Common myeloid progenitor, CD34-positive (primary cell): Measurements from ENCODE around the gene PRDM15.

Experiments used
- CTCF ChIA-PET: fragments of 350-600 bp; sonication (Branson Sonifier 250); formaldehyde crosslinking; loops from one replicate; lab custom pipeline; 2021; ENCODE audit warnings: antibody characterized with exemption; lab: Charles Lee
- POLR2A ChIA-PET: fragments of 350-600 bp; sonication (Branson Sonifier 250); formaldehyde crosslinking; loops from one replicate; lab custom pipeline; 2021; ENCODE audit warnings: antibody characterized with exemption; lab: Charles Lee
- DNase-seq, 3 donors: peaks; one replicate each; pipeline versions ENCODE4 v3.0.0 to v3.0.0-alpha.2; 2013
- H3K27ac ChIP-seq, 2 experiments: 1 replicate in 1 of 2; 2 replicates in 1 of 2; pipeline ENCODE4 v1.7.0; 2013; ENCODE audit warnings: inconsistent platforms in 2 of 2, low read length in 2 of 2, mild to moderate bottlenecking in 2 of 2, low read depth in 1 of 2, moderate library complexity in 1 of 2; ENCODE audit not compliant: severe bottlenecking in 2 of 2, insufficient read depth in 1 of 2, poor library complexity in 1 of 2
- H3K27me3 ChIP-seq, 5 experiments: replicated peaks in 2 of 5; 1 replicate in 3 of 5; 2 replicates in 2 of 5; pipeline versions ENCODE4 v1.6.1 to v1.7.0; 2013; ENCODE audit warnings: low read length in 4 of 5, mild to moderate bottlenecking in 2 of 5, moderate library complexity in 2 of 5, inconsistent platforms in 1 of 5; ENCODE audit not compliant: insufficient read depth in 5 of 5, control insufficient read depth in 4 of 5
- H3K36me3 ChIP-seq, 4 experiments: 1 replicate in 2 of 4; 2 replicates in 2 of 4; pipeline versions ENCODE4 v1.6.1 to v1.7.0; 2013; ENCODE audit warnings: low read length in 3 of 4, control low read depth in 1 of 4, mild to moderate bottlenecking in 1 of 4; ENCODE audit not compliant: control insufficient read depth in 4 of 4, insufficient read depth in 4 of 4
- H3K4me1 ChIP-seq, 4 experiments: 1 replicate in 3 of 4; 2 replicates in 1 of 4; pipeline versions ENCODE4 v1.6.1 to v1.7.1; 2013; ENCODE audit warnings: low read length in 3 of 4, mild to moderate bottlenecking in 3 of 4, control low read depth in 1 of 4, inconsistent platforms in 1 of 4, moderate library complexity in 1 of 4; ENCODE audit not compliant: control insufficient read depth in 4 of 4, insufficient read depth in 4 of 4; ENCODE audit errors: control extremely low read depth in 1 of 4
- H3K4me3 ChIP-seq, 7 experiments: 1 replicate in 4 of 7; 2 replicates in 3 of 7; pipeline versions ENCODE4 v1.5.1 to v1.7.0; 2013; ENCODE audit warnings: mild to moderate bottlenecking in 7 of 7, low read length in 6 of 7, moderate library complexity in 6 of 7, inconsistent platforms in 2 of 7, low read depth in 2 of 7, control low read depth in 1 of 7; ENCODE audit not compliant: insufficient read depth in 4 of 7, control insufficient read depth in 1 of 7; ENCODE audit errors: extremely low read depth in 1 of 7
- H3K9me3 ChIP-seq, 5 experiments: 1 replicate in 4 of 5; 2 replicates in 1 of 5; pipeline versions ENCODE4 v1.6.1 to v1.7.1; 2013; ENCODE audit warnings: low read length in 4 of 5, mild to moderate bottlenecking in 2 of 5, inconsistent platforms in 1 of 5, low read depth in 1 of 5, moderate library complexity in 1 of 5; ENCODE audit not compliant: control insufficient read depth in 4 of 5, insufficient read depth in 2 of 5; ENCODE audit errors: control extremely low read depth in 1 of 5
- WGBS: methylation state at CpG from one replicate; pipeline ENCODE4 v1.1.5; 2013; ENCODE audit not compliant: insufficient coverage; 5-methylcytosine and 5-hydroxymethylcytosine counted together

The PRDM15 gene

DNA sequence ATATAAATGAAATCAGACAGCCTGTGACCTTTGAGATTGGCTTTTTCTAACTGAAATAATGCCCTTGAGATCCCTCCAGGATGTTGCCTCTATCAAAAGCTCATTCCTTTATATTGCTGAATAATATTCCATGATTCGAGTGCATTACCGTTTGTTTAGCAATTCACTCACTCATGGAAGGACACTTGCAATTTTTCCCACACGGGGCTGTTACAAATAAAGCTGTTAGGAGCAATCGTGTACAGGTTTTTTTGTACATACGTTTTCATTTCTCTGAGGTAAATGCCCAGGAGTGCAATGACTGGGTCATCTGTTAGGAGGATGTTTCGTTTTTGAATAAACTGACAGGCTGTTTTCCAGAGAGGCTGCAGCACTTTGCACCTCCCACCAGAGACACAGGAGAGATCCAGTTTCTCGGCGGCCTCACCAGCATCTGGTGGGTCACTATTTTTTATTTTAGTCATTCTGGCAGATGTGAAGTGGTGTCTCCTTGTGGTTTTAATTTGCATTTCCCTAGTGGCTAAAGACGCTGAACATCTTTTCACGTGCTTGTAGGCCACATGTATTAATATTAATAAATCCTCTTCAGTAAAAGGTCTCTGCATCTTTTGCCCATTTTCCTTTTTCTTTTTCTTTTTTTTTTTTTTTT lies 11.0 kb downstream of the PRDM15 start:
- CTCF ChIA-PET = interaction anchor here (1.3 to 1.6 kb wide), 2 partner anchors 41 to 52 kb away, joined by 3 to 4 read pairs; no protein-coding TSS in a partner anchor
- POLR2A ChIA-PET = no interaction called here
- no peak overlapping the region for H3K27ac ChIP-seq
- DNase-seq = no peak
- 98% methylated on average over 6 of the region's 10 CpGs for WGBS
- peaks cover 0 to 16% (median 4%) of the 10 kb centered on the region in 4 experiments for H3K4me1 ChIP-seq
- H3K27me3 ChIP-seq = no peaks in the 10 kb centered on the region
- H3K4me3 ChIP-seq = no peak overlapping the region
- H3K9me3 ChIP-seq = no peaks in the 10 kb centered on the region
- peaks cover 0 to 6% (median 3%) of the 10 kb centered on the region in 4 experiments for H3K36me3 ChIP-seq

- no peak overlapping the region for H3K4me3 ChIP-seq
- CTCF ChIA-PET = interaction anchor here (1.3 to 1.6 kb wide), 3 partner anchors 11 to 51 kb away, joined by 3 to 5 read pairs (median 4); no protein-coding TSS in a partner anchor
- no peak for DNase-seq
- H3K9me3 ChIP-seq = no peaks in the 10 kb centered on the region
- no peaks in the 10 kb centered on the region for H3K27me3 ChIP-seq
- peaks cover 0 to 21% (median 4%) of the 10 kb centered on the region in 4 experiments for H3K4me1 ChIP-seq
- 100% methylated on average over 8 of the region's 8 CpGs for WGBS
- peaks cover 0 to 2% (median 0%) of the 10 kb centered on the region in 4 experiments for H3K36me3 ChIP-seq
- no peak overlapping the region for H3K27ac ChIP-seq
- POLR2A ChIA-PET = no interaction called here
Observed at GRCh38 chr21:41867313-41867712, 11.8 kb downstream of the PRDM15 start.

- no peak for DNase-seq
- Histone ChIP-seq H3K4me3 (no peak overlapping the region), H3K36me3 (peaks cover 0 to 1% (median 0%) of the 10 kb centered on the region in 4 experiments), H3K4me1 (peaks cover 0 to 20% (median 3%) of the 10 kb centered on the region in 4 experiments), H3K27me3 (no peaks in the 10 kb centered on the region), H3K27ac (no peak overlapping the region), H3K9me3 (no peaks in the 10 kb centered on the region)
- WGBS = 75% methylated on average over 8 of the region's 11 CpGs
- CTCF ChIA-PET = interaction anchor here (0.9 to 1.6 kb wide), 6 partner anchors 12 to 45 kb away, joined by 3 to 5 read pairs (median 3); no protein-coding TSS in a partner anchor
- POLR2A ChIA-PET = interaction anchor here (0.9 kb wide), 1 partner anchor 57 kb away, joined by 3 read pairs; no protein-coding TSS in a partner anchor
Observed at GRCh38 chr21:41866274-41866809, 12.8 kb downstream of the PRDM15 start.

GRCh38 chr21:41865002-41865777 lies 14.0 kb downstream of the PRDM15 start:
- POLR2A ChIA-PET = no interaction called here
- H3K27me3 ChIP-seq = no peaks in the 10 kb centered on the region
- H3K9me3 ChIP-seq = no peaks in the 10 kb centered on the region
- no peak overlapping the region for H3K27ac ChIP-seq
- CTCF ChIA-PET = interaction anchor here (0.9 to 1.2 kb wide), 4 partner anchors 12 to 46 kb away, joined by 3 to 4 read pairs (median 3); no protein-coding TSS in a partner anchor
- H3K36me3 ChIP-seq = no peaks in the 10 kb centered on the region
- 69% methylated on average over 15 of the region's 15 CpGs for WGBS
- peak in 2 of 3 donors; percentile 22 to 26 for DNase-seq
- peak overlapping the region in 1 of 7 experiments; percentile 30 for H3K4me3 ChIP-seq
- H3K4me1 ChIP-seq = peaks cover 0 to 19% (median 2%) of the 10 kb centered on the region in 4 experiments

GRCh38 chr21:41864311-41865001 lies 14.7 kb downstream of the PRDM15 start:
- no peaks in the 10 kb centered on the region for H3K27me3 ChIP-seq
- H3K36me3 ChIP-seq = peaks cover 0 to 3% (median 2%) of the 10 kb centered on the region in 4 experiments
- no peaks in the 10 kb centered on the region for H3K9me3 ChIP-seq
- ChIA-PET CTCF (no interaction called here), POLR2A (no interaction called here)
- no peak overlapping the region for H3K27ac ChIP-seq
- 99% methylated on average over 10 of the region's 10 CpGs for WGBS
- no peak for DNase-seq
- no peak overlapping the region for H3K4me3 ChIP-seq
- H3K4me1 ChIP-seq = peaks cover 0 to 19% (median 2%) of the 10 kb centered on the region in 4 experiments

- 98% methylated on average over 4 of the region's 4 CpGs for WGBS
- no peaks in the 10 kb centered on the region for H3K27me3 ChIP-seq
- DNase-seq = no peak
- CTCF ChIA-PET = interaction anchor here (0.6 kb wide), 1 partner anchor 30 kb away, joined by 3 read pairs; no protein-coding TSS in a partner anchor
- H3K9me3 ChIP-seq = no peaks in the 10 kb centered on the region
- H3K27ac ChIP-seq = no peak overlapping the region
- H3K4me1 ChIP-seq = peaks cover 0 to 19% (median 2%) of the 10 kb centered on the region in 4 experiments
- no peak overlapping the region for H3K4me3 ChIP-seq
- POLR2A ChIA-PET = no interaction called here
- peaks cover 0 to 14% (median 11%) of the 10 kb centered on the region in 4 experiments for H3K36me3 ChIP-seq
Observed at GRCh38 chr21:41863439-41863740, 15.8 kb downstream of the PRDM15 start.
